MM.1S (cell line): ENCODE data around the gene DSTN.

ENCODE experiments used
- DNase-seq: peaks from one replicate; pipeline ENCODE4 v3.0.0-alpha.2; 2015
- H2AFZ ChIP-seq: fragments of 300-600 bp; sonication (generic); 2 replicates; pipeline ENCODE4 v1.6.0; 2016; ENCODE audit warnings: antibody characterized with exemption, low read length
- H3F3A ChIP-seq: fragments of 300-600 bp; sonication (generic); 2 replicates; pipeline ENCODE4 v1.6.1; 2016; ENCODE audit warnings: mild to moderate bottlenecking, antibody characterized with exemption, low read length, moderate library complexity, mixed read lengths; ENCODE audit not compliant: insufficient read depth
- H3K27ac ChIP-seq: fragments of 300-600 bp; sonication (generic); 2 replicates; pipeline ENCODE4 v1.5.1; 2016; ENCODE audit warnings: mild to moderate bottlenecking, low read length
- H3K27me3 ChIP-seq: fragments of 300-600 bp; sonication (generic); replicated peaks from 2 replicates; pipeline ENCODE4 v1.6.0; 2016; ENCODE audit warnings: low read length; ENCODE audit not compliant: insufficient read depth
- H3K36me3 ChIP-seq: fragments of 300-600 bp; sonication (generic); replicated peaks from 2 replicates; pipeline ENCODE4 v1.6.1; 2016; ENCODE audit warnings: mild to moderate bottlenecking, low read length, mixed read lengths; ENCODE audit not compliant: insufficient read depth
- H3K4me1 ChIP-seq: fragments of 300-600 bp; sonication (generic); 2 replicates; pipeline ENCODE4 v1.6.1; 2016; ENCODE audit warnings: low read length, mixed read lengths
- H3K4me2 ChIP-seq: fragments of 300-600 bp; sonication (generic); 2 replicates; pipeline ENCODE4 v1.6.0; 2016; ENCODE audit warnings: low read depth, low read length
- H3K4me3 ChIP-seq: fragments of 300-600 bp; sonication (generic); 2 replicates; pipeline ENCODE4 v1.5.1; 2016; ENCODE audit warnings: low read length, mixed read lengths
- H3K79me2 ChIP-seq: fragments of 300-600 bp; sonication (generic); 2 replicates; pipeline ENCODE4 v1.6.1; 2016; ENCODE audit warnings: mixed run types, low read length, mixed read lengths
- H3K9ac ChIP-seq: fragments of 300-600 bp; sonication (generic); 2 replicates; pipeline ENCODE4 v1.6.1; 2016; ENCODE audit warnings: low read length, mixed read lengths
- H3K9me2 ChIP-seq: fragments of 300-600 bp; sonication (generic); replicated peaks from 2 replicates; pipeline ENCODE4 v1.6.1; 2016; ENCODE audit warnings: mild to moderate bottlenecking, low read length, mixed read lengths; ENCODE audit not compliant: insufficient read depth
- H3K9me3 ChIP-seq: fragments of 300-600 bp; sonication (generic); replicated peaks from 2 replicates; pipeline ENCODE4 v1.6.1; 2016; ENCODE audit warnings: mild to moderate bottlenecking, low read length, mixed read lengths; ENCODE audit not compliant: insufficient read depth
- H4K20me1 ChIP-seq: fragments of 300-600 bp; sonication (generic); 2 replicates; pipeline ENCODE4 v1.6.1; 2016; ENCODE audit warnings: mild to moderate bottlenecking, low read length, moderate library complexity, mixed read lengths; ENCODE audit not compliant: insufficient read depth
- EZH2 ChIP-seq: fragments of 300-600 bp; sonication (generic); optimal IDR thresholded peaks from 2 replicates; pipeline ENCODE3; 2017; ENCODE audit warnings: low read depth, mild to moderate bottlenecking, antibody characterized with exemption, low read length, mixed read lengths
- EZH2phosphoT487 ChIP-seq: fragments of 300-600 bp; sonication (generic); IDR thresholded peaks from 2 replicates; pipeline ENCODE4 v1.6.1; 2018; ENCODE audit warnings: antibody characterized with exemption, low read length
- TF ChIP-seq, protein P1 (sequence below): fragments of 300-600 bp; sonication (generic); IDR thresholded peaks from 2 replicates; pipeline ENCODE4 v1.5.1; 2016; ENCODE audit warnings: antibody characterized with exemption, low read length, mixed read lengths

DSTN gene

DNA sequence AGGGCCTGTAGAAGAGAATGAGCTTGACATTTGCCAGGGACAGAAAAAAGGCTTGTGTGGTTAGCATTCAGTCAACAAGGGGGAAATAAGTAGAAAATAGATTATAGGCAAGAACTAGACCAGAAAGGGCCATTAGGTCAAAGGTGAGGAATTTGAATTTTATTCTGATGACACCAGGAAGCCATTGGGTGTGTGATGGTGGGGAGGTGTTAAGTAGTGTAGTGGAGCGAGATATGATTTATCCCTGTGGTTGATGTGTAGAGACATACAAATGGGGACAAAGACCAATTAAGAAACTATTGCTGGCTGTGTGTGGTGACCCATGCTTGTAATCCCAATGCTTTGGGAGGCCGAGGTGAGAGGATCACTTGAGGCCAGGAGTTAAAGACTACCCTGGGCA lies 11.0 kb downstream of the DSTN start:
- H3K9ac ChIP-seq, result no peak overlapping the region
- H3K36me3 ChIP-seq, result no peaks in the 10 kb centered on the region
- no peak overlapping the region for H3K27ac ChIP-seq
- no peaks in the 10 kb centered on the region for H3K9me2 ChIP-seq
- DNase-seq, result no peak
- H3K4me1 ChIP-seq, result no peaks in the 10 kb centered on the region
- no peak overlapping the region for H3K4me3 ChIP-seq
- no peaks in the 10 kb centered on the region for H3K9me3 ChIP-seq
- no peaks in the 10 kb centered on the region for H4K20me1 ChIP-seq
- H3K4me2 ChIP-seq, result no peak overlapping the region
- peaks cover 72% of the 10 kb centered on the region for H3K79me2 ChIP-seq
- TF ChIP-seq, protein P1, sequence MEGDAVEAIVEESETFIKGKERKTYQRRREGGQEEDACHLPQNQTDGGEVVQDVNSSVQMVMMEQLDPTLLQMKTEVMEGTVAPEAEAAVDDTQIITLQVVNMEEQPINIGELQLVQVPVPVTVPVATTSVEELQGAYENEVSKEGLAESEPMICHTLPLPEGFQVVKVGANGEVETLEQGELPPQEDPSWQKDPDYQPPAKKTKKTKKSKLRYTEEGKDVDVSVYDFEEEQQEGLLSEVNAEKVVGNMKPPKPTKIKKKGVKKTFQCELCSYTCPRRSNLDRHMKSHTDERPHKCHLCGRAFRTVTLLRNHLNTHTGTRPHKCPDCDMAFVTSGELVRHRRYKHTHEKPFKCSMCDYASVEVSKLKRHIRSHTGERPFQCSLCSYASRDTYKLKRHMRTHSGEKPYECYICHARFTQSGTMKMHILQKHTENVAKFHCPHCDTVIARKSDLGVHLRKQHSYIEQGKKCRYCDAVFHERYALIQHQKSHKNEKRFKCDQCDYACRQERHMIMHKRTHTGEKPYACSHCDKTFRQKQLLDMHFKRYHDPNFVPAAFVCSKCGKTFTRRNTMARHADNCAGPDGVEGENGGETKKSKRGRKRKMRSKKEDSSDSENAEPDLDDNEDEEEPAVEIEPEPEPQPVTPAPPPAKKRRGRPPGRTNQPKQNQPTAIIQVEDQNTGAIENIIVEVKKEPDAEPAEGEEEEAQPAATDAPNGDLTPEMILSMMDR, result no peak
- TF ChIP-seq EZH2 (no peak), EZH2phosphoT487 (no peak)
- no peaks in the 10 kb centered on the region for H3F3A ChIP-seq
- no peak overlapping the region for H2AFZ ChIP-seq
- H3K27me3 ChIP-seq, result no peaks in the 10 kb centered on the region

DNA sequence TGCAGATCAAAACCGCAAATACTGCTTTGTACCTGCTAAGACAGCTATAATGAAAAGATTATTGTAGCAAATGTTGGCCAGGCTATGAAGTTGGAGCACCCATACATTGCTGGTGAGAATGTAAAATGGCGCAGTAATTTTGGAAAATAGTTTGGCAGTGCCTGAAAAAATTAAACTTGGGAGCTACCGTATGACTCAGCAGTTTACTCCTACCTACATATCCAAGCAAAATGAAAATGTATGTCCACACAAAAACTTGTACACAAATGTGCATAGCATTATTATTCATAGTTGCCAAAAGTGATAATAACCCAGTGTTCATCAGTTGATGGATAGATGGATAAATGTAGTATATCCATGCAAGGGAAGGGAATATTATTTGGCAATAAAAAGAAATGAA lies 13.3 kb downstream of the DSTN start:
- H3K27me3 ChIP-seq, result no peaks in the 10 kb centered on the region
- H3K4me3 ChIP-seq, result no peak overlapping the region
- no peak overlapping the region for H3K27ac ChIP-seq
- no peaks in the 10 kb centered on the region for H3K36me3 ChIP-seq
- peaks cover 75% of the 10 kb centered on the region for H3K79me2 ChIP-seq
- no peaks in the 10 kb centered on the region for H3K9me2 ChIP-seq
- DNase-seq, result no peak
- H3F3A ChIP-seq, result no peaks in the 10 kb centered on the region
- H4K20me1 ChIP-seq, result no peaks in the 10 kb centered on the region
- H2AFZ ChIP-seq, result no peak overlapping the region
- H3K9ac ChIP-seq, result no peak overlapping the region
- no peaks in the 10 kb centered on the region for H3K9me3 ChIP-seq
- no peak overlapping the region for H3K4me2 ChIP-seq
- TF ChIP-seq EZH2phosphoT487 (no peak), EZH2 (no peak)
- TF ChIP-seq, protein P1, result no peak
- no peaks in the 10 kb centered on the region for H3K4me1 ChIP-seq

DNA sequence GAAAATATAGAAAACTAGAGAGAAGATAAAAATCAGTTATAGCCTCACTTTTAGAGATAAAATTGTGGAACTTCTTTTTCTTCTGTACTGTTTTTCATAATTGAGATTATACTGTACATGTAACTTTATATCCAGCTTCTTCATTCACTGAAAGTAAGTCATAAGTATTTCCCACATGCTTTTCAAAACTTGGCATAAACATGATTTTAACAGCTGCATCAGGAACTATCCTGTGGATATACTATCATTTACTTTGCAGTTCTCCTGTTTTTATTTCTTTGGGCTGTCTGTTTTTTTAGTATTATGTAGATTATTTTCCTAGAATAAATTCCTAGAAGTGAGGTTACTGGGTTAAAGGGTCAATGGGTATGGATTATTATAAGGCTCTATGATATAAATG lies 14.8 kb downstream of the DSTN start:
- H3K9me3 ChIP-seq, result no peaks in the 10 kb centered on the region
- H3K9ac ChIP-seq, result no peak overlapping the region
- H3K27ac ChIP-seq, result no peak overlapping the region
- no peaks in the 10 kb centered on the region for H3F3A ChIP-seq
- H3K4me3 ChIP-seq, result no peak overlapping the region
- no peak overlapping the region for H2AFZ ChIP-seq
- no peaks in the 10 kb centered on the region for H4K20me1 ChIP-seq
- no peaks in the 10 kb centered on the region for H3K36me3 ChIP-seq
- no peaks in the 10 kb centered on the region for H3K9me2 ChIP-seq
- H3K27me3 ChIP-seq, result no peaks in the 10 kb centered on the region
- H3K4me2 ChIP-seq, result no peak overlapping the region
- DNase-seq, result no peak
- no peaks in the 10 kb centered on the region for H3K4me1 ChIP-seq
- H3K79me2 ChIP-seq, result peaks cover 67% of the 10 kb centered on the region
- TF ChIP-seq EZH2 (no peak), EZH2phosphoT487 (no peak)
- TF ChIP-seq, protein P1, result no peak
